BJ (cell line): ENCODE data around the gene OXA1L. TPM values are rescaled to one million over a fixed set of nuclear protein-coding genes. Genes with fewer than 3 reads are reported as not detected.

Source experiments
- CTCF ChIA-PET: fragments of 350-600 bp; formaldehyde crosslinking; extraction: SDS; loops from one replicate; lab custom pipeline; 2021; ENCODE audit warnings: antibody characterized with exemption, inconsistent platforms; lab: Yijun Ruan, JAX
- POLR2A ChIA-PET: fragments of 300-600 bp; sonication (Branson Sonifier 250); formaldehyde crosslinking; extraction: SDS; loops from one replicate; lab custom pipeline; 2021; ENCODE audit warnings: antibody characterized with exemption; lab: Charles Lee
- DNase-seq: peaks from one replicate; pipeline ENCODE4 v3.0.0-alpha.2; 2011; ENCODE audit warnings: low read depth
- H3K27me3 ChIP-seq: 2 replicates; pipeline ENCODE4 v1.6.0; 2011; ENCODE audit warnings: low read length; ENCODE audit not compliant: control insufficient read depth, insufficient read depth
- H3K36me3 ChIP-seq: 2 replicates; pipeline ENCODE4 v1.5.1; 2011; ENCODE audit warnings: low read length; ENCODE audit not compliant: control insufficient read depth, insufficient read depth
- H3K4me3 ChIP-seq: 2 replicates; pipeline ENCODE4 v1.5.1; 2011; ENCODE audit warnings: low read depth, mild to moderate bottlenecking, control low read depth, low read length
- polyA plus RNA-seq: library from polyadenylated mRNA; depleted of rRNA; stranded (reverse); fragments of >200 nt; gene quantifications from 2 replicates; pipeline ENCODE4 v1.2.3, GENCODE V29; 2011
- TF ChIP-seq, protein P1 (sequence below): IDR thresholded peaks from 2 replicates; pipeline ENCODE4 v1.5.1; 2011; ENCODE audit warnings: low read depth, mild to moderate bottlenecking, control low read depth, inconsistent platforms, low read length, moderate library complexity; ENCODE audit not compliant: insufficient read depth

Gene OXA1L
- polyA plus RNA-seq, 1 experiment = 191 TPM

DNA sequence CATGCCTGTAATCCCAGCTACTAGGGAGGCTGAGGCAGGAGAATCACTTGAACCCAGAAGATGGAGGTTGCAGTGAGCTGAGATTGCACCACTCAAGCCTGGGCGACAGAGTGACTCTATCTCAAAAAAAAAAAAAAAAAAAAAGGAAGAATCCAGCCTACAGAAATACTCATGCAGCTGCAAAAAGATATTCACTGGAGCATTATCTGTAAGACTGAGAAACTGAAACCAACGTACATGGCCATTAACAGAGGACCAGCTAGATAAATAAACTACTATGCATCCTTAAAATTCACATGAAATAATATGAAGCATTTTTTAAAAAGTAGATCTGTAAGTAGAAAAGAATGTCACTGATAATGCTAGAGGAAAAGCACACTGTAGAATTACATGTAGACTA lies 45.2 kb downstream of the OXA1L start:
- CTCF ChIA-PET = interaction anchor here (1.6 kb wide), 1 partner anchor 41 kb away, joined by 4 read pairs; no protein-coding TSS in a partner anchor
- Histone ChIP-seq H3K36me3 (no peaks in the 10 kb centered on the region), H3K27me3 (no peaks in the 10 kb centered on the region), H3K4me3 (no peak overlapping the region)
- no peak for DNase-seq
- TF ChIP-seq, protein P1, sequence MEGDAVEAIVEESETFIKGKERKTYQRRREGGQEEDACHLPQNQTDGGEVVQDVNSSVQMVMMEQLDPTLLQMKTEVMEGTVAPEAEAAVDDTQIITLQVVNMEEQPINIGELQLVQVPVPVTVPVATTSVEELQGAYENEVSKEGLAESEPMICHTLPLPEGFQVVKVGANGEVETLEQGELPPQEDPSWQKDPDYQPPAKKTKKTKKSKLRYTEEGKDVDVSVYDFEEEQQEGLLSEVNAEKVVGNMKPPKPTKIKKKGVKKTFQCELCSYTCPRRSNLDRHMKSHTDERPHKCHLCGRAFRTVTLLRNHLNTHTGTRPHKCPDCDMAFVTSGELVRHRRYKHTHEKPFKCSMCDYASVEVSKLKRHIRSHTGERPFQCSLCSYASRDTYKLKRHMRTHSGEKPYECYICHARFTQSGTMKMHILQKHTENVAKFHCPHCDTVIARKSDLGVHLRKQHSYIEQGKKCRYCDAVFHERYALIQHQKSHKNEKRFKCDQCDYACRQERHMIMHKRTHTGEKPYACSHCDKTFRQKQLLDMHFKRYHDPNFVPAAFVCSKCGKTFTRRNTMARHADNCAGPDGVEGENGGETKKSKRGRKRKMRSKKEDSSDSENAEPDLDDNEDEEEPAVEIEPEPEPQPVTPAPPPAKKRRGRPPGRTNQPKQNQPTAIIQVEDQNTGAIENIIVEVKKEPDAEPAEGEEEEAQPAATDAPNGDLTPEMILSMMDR = no peak
- POLR2A ChIA-PET = interaction anchor here (0.6 kb wide), 1 partner anchor 10 kb away, joined by 4 read pairs; no protein-coding TSS in a partner anchor

DNA sequence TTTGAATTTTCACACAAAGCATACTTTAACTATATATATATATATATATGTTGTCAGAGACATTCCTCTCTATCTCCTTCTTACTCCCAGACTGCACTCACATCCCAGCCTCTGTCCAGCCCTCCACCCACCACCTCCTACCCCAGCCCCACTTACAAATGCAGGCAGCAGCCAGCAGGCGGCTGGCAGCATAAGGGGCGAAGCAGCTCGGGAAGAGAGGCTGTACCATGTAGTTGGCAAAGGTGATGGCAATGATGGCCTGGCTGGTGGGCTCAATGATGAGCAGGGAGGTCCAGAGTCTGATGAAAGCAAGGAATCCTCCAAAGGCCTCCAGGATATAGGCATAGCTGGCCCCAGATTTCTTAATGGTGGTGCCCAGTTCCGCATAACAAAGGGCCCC lies 46.3 kb downstream of the OXA1L start:
- no peaks in the 10 kb centered on the region for H3K27me3 ChIP-seq
- TF ChIP-seq, protein P1 = no peak
- ChIA-PET CTCF (interaction anchor here (0.7 kb wide), 1 partner anchor 256 kb away, joined by 4 read pairs; no protein-coding TSS in a partner anchor), POLR2A (no interaction called here)
- no peak for DNase-seq
- no peaks in the 10 kb centered on the region for H3K36me3 ChIP-seq
- H3K4me3 ChIP-seq = no peak overlapping the region

DNA sequence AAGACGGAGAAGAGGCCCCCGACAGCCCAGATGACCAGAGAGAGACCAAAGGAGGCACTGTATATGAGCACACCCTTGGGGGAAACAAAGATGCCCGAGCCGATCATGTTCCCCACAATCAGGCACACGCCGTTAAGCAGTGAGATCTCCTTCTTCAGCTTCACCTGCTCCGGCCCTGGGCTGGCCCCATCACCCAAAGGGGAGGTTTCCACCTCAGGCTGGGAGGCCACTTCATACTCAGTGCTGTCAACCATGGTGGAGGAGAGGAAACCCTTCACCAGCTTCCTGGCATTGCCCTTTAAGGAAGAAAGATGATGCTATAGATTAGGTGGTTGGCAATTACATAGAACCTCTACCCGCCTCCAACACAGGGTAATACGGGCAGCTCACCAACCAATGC lies 46.7 kb downstream of the OXA1L start:
- H3K4me3 ChIP-seq = no peak overlapping the region
- TF ChIP-seq, protein P1 = no peak
- ChIA-PET POLR2A (no interaction called here), CTCF (interaction anchor here (0.7 kb wide), 1 partner anchor 257 kb away, joined by 4 read pairs; no protein-coding TSS in a partner anchor)
- H3K27me3 ChIP-seq = no peaks in the 10 kb centered on the region
- no peaks in the 10 kb centered on the region for H3K36me3 ChIP-seq
- DNase-seq = no peak

DNA sequence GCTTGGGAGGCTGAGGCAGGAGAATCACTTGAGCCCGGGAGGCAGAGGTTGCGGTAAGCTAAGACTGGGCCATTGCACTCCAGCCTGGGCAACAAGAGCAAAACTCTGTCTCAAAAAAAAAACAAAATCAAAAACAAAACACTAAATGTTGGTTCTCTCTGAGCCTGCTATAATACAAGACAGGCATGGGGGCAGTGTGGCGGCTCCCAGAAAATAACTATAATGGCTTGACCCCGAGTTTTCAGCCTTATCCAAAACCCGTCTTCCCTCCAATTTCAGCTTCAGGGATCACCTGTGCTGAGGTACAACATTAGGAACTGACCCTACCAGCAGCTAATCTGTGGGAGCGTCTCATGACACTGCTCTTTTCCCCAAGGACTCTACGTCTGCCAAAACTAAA lies 47.9 kb downstream of the OXA1L start:
- H3K4me3 ChIP-seq = no peak overlapping the region
- ChIA-PET POLR2A (no interaction called here), CTCF (interaction anchor here (0.6 to 1.4 kb wide), 3 partner anchors 9 to 258 kb away, joined by 3 to 5 read pairs (median 3); no protein-coding TSS in a partner anchor)
- H3K27me3 ChIP-seq = no peaks in the 10 kb centered on the region
- TF ChIP-seq, protein P1 = no peak
- no peaks in the 10 kb centered on the region for H3K36me3 ChIP-seq
- DNase-seq = no peak

DNA sequence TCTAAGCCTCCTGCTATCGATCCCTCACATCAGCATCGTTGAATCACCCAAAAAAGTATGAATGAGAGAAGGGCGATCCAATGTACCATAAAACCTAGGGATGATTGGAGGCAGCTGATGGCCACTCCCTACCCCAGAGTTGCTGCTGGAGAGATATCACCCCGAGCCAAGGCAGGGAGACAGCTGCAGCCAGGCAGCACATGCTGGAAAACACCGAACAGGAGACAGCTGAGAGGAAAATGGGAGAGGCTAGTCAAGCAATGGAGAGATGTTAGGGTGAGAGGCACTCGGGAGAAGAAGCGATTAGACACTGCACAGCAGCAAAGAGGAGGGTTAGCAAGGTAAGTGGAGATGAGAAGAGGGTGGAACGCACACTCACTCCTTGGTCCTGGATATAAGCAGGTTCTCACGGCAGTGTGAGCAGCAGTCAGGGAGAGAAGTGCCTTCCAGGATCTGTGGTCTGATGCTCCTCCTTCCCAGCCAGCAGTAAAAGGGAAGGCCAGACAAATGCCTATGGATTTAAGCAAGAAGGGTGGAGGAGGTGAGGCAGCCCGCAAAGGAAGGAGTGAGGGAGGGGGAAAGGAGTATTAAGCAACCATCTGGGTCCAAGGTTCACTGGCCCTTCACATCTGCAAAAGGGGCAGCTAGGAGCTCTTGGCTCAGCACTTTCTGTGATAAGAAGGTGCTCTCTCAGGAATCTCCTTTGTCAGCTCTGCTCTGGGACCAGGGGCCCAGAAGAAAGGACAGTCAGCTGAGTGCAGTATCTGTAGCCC lies 48.6 kb downstream of the OXA1L start, which contains the start of gene SLC7A7:
Gene SLC7A7, minus strand, starts transcription at position 495 of the 773 bp plus-strand sequence. CDS start 2,037 bp downstream, outside the sequence.
- CTCF ChIA-PET = interaction anchor here (0.6 to 1.4 kb wide), 3 partner anchors 8 to 258 kb away, joined by 3 to 5 read pairs (median 3); no protein-coding TSS in a partner anchor
- Histone ChIP-seq H3K36me3 (no peaks in the 10 kb centered on the region), H3K27me3 (no peaks in the 10 kb centered on the region), H3K4me3 (no peak within 1 kb of the TSS)
- TF ChIP-seq, protein P1 = no peak
- no peak for DNase-seq
- POLR2A ChIA-PET = no interaction called here
